Ishikawa (cell line): ENCODE results near the gene TMEM237.

Source experiments
- CEBPB ChIP-seq: IDR thresholded peaks from 2 replicates; pipeline ENCODE4 v1.6.1; 2012
- CREB1 ChIP-seq: IDR thresholded peaks from 2 replicates; pipeline ENCODE4 v1.6.1; 2012; ENCODE audit warnings: low read depth
- EGR1 ChIP-seq: IDR thresholded peaks from 2 replicates; pipeline ENCODE4 v1.6.1; 2012
- EP300 ChIP-seq: IDR thresholded peaks from 2 replicates; pipeline ENCODE4 v1.6.1; 2012; ENCODE audit warnings: borderline replicate concordance
- FOXM1 ChIP-seq: IDR thresholded peaks from 2 replicates; pipeline ENCODE4 v1.6.1; 2012; ENCODE audit warnings: low read depth, borderline replicate concordance
- NFIC ChIP-seq: IDR thresholded peaks from 2 replicates; pipeline ENCODE4 v1.6.1; 2012
- RAD21 ChIP-seq: IDR thresholded peaks from 2 replicates; pipeline ENCODE4 v1.6.1; 2012; ENCODE audit warnings: low read depth
- REST ChIP-seq: IDR thresholded peaks from 2 replicates; pipeline ENCODE4 v1.6.1; 2012; ENCODE audit warnings: low read depth, mild to moderate bottlenecking
- TAF1 ChIP-seq: IDR thresholded peaks from 2 replicates; pipeline ENCODE4 v1.6.1; 2012; ENCODE audit warnings: low read depth, mild to moderate bottlenecking
- TCF12 ChIP-seq: IDR thresholded peaks from 2 replicates; pipeline ENCODE4 v1.6.1; 2012; ENCODE audit warnings: low read depth
- TEAD4 ChIP-seq: IDR thresholded peaks from 2 replicates; pipeline ENCODE4 v1.6.1; 2012
- USF1 ChIP-seq: IDR thresholded peaks from 2 replicates; pipeline ENCODE4 v1.6.1; 2012
- YY1 ChIP-seq: IDR thresholded peaks from 2 replicates; pipeline ENCODE4 v1.6.1; 2012; ENCODE audit warnings: low read depth
- ZBTB7A ChIP-seq: IDR thresholded peaks from 2 replicates; pipeline ENCODE4 v1.6.1; 2012; ENCODE audit warnings: low read depth
- TF ChIP-seq, protein P1 (sequence below): IDR thresholded peaks from 2 replicates; pipeline ENCODE4 v1.6.1; 2012

The TMEM237 gene

DNA sequence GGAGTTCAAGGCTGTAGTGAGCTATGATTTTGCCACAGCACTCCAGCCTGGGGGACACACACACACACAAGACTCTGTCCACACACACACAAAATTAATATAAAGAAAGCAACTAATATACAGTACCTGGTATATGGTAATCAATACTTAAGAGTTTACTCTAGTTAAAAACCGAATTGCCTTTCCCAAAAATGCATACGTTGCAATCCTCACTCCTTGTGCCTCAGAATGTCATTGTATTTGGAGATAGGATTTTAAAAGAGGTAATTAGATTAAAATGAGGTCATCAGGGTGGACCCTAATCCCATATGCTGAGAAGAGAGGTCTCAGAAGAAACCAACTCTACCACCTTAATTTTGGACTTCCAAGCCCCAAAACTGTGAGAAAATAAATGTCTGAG, 35.7 kb downstream of the TMEM237 start:
- no peak for TF ChIP-seq REST
- TF ChIP-seq TCF12, result no peak
- no peak for TF ChIP-seq EP300
- TF ChIP-seq CREB1, result no peak
- no peak for TF ChIP-seq TEAD4
- TF ChIP-seq FOXM1, result no peak
- no peak for TF ChIP-seq ZBTB7A
- no peak for TF ChIP-seq TAF1
- no peak for TF ChIP-seq USF1
- no peak for TF ChIP-seq NFIC
- TF ChIP-seq CEBPB, result no peak

GRCh38 chr2:201600906-201601305, 42.4 kb downstream of the TMEM237 start:
- TF ChIP-seq EP300 (no peak), TEAD4 (no peak), RAD21 (no peak)

DNA sequence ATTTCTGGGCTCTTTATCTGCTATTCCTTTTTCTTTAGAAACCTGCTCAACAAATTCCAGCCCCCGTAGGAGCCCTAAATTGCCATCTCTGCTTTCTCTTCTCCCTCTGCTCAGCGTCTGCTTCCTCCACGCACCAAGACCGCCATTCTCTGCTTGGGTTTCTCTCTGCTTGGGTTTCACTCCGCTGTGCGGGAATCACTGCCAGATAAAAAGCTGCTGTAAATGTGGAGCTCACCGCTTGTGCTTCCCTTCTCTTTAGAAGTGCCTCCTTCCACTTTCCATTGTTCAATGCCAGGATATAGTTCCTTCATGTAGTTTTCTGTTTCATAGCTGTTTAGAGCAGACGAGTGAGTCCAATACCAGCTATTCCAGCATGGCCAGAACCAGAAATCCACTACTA, 45.9 kb downstream of the TMEM237 start:
- TF ChIP-seq, protein P1, sequence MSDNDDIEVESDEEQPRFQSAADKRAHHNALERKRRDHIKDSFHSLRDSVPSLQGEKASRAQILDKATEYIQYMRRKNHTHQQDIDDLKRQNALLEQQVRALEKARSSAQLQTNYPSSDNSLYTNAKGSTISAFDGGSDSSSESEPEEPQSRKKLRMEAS, result no peak
- TF ChIP-seq RAD21, result no peak
- no peak for TF ChIP-seq YY1
- TF ChIP-seq ZBTB7A, result no peak
- no peak for TF ChIP-seq CEBPB
- TF ChIP-seq CREB1, result no peak
- TF ChIP-seq NFIC, result no peak
- TF ChIP-seq TEAD4, result no peak
- no peak for TF ChIP-seq EP300

GRCh38 chr2:201580486-201580885, 62.8 kb downstream of the TMEM237 start:
- TF ChIP-seq RAD21 (no peak), CREB1 (no peak)

DNA sequence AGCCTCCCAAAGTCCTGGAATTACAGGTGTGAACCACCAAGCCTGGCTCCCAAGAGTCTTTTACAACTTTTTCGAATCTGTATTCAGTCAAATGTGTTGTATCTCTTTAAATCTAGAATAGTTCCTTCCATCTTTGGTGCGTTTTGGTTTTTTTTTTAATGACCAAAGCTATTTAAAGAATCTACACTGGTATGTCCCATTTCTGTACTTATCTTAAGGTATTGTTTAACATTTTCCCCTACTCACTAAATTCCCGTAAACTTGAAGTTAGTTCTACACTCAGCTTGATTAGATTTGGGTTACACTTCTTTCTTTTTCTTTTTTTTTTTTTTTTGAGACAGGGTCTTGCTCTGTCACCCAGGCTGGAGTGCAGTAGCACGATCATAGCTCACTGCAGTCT, 63.8 kb downstream of the TMEM237 start:
- TF ChIP-seq YY1 (no peak), CREB1 (no peak), EGR1 (no peak), USF1 (no peak), FOXM1 (no peak)

DNA sequence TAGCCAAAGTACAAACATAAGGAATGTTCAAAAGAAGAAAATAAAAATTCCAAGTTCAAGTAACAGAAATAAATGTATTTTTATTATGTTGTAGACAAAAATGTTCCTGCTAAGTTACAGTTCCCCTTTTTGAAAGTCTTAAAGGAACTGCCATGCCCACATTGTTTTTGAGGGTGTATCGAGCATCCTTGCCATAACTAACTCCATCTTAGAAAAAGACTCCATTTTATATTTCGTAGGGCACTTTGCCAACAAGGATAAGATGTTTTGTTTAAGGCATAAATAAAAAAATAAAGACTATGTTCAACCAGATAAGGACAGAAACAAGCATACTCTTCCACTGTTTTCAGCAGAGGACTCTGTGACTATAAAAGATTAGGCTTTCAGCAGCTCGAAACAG, 67.3 kb downstream of the TMEM237 start:
- TF ChIP-seq EGR1 (no peak), NFIC (no peak), CEBPB (no peak), YY1 (no peak), TEAD4 (no peak), ZBTB7A (no peak), CREB1 (no peak), EP300 (no peak), REST (no peak), USF1 (no peak), TAF1 (no peak), TCF12 (no peak), RAD21 (no peak), FOXM1 (no peak)
- TF ChIP-seq, protein P1, result no peak

DNA sequence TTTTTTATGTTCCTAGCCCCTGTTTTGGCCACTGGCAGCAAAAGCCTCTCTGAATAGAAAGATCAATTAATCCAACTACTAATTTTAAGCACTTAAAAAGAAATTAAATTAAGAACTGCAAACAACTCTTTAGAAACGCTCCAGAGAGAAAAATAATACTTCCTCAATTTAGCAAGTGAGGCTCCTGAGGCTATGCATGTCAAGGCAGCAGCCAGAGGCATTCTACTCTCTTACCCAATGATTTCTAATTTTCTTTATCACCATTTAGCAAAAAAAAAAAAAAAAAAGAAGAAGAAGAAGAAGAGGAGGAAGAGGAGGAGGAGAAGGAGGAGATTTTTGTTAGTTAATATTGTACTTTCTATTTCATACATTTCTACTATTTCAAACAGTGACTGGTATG, 68.5 kb downstream of the TMEM237 start:
- no peak for TF ChIP-seq NFIC
- TF ChIP-seq REST, result no peak
- TF ChIP-seq CEBPB, result no peak
- TF ChIP-seq EP300, result no peak
- TF ChIP-seq EGR1, result no peak
- no peak for TF ChIP-seq CREB1
- TF ChIP-seq, protein P1, result no peak
- TF ChIP-seq TEAD4, result no peak
- no peak for TF ChIP-seq YY1
- no peak for TF ChIP-seq FOXM1
- TF ChIP-seq RAD21, result no peak
- TF ChIP-seq USF1, result no peak
- TF ChIP-seq TAF1, result no peak
- TF ChIP-seq ZBTB7A, result no peak
- no peak for TF ChIP-seq TCF12
